Liver (tissue), 3 donors: ENCODE results near the gene YWHAE.

Source experiments
- ATF3 ChIP-seq: IDR thresholded peaks from 2 replicates; pipeline ENCODE4 v1.6.1; 2016; ENCODE audit warnings: antibody characterized with exemption
- CTCF ChIP-seq: fragments of 150-350 bp; IDR thresholded peaks from 2 replicates; pipeline ENCODE4 v1.5.1; 2017; ENCODE audit warnings: improper control_type of control experiment, low read depth, low read length; ENCODE audit not compliant: missing input control
- RAD21 ChIP-seq, 2 donors: IDR thresholded peaks; 2 replicates each; pipeline ENCODE4 v1.6.1; 2016; ENCODE audit warnings: antibody characterized with exemption in 2 of 2, mild to moderate bottlenecking in 2 of 2
- REST ChIP-seq: IDR thresholded peaks from 2 replicates; pipeline ENCODE4 v1.6.1; 2016; ENCODE audit warnings: antibody characterized with exemption, mild to moderate bottlenecking
- SP1 ChIP-seq: IDR thresholded peaks from 2 replicates; pipeline ENCODE4 v1.6.1; 2018; ENCODE audit warnings: antibody characterized with exemption, mild to moderate bottlenecking
- TAF1 ChIP-seq: conservative IDR thresholded peaks from 2 replicates; pipeline ENCODE4 v1.6.1; 2016; ENCODE audit warnings: antibody characterized with exemption, mild to moderate bottlenecking
- YY1 ChIP-seq: IDR thresholded peaks from 2 replicates; pipeline ENCODE4 v1.6.1; 2016; ENCODE audit warnings: antibody characterized with exemption, mild to moderate bottlenecking
- donor health status: healthy.
- donor health status: healthy.

DNA sequence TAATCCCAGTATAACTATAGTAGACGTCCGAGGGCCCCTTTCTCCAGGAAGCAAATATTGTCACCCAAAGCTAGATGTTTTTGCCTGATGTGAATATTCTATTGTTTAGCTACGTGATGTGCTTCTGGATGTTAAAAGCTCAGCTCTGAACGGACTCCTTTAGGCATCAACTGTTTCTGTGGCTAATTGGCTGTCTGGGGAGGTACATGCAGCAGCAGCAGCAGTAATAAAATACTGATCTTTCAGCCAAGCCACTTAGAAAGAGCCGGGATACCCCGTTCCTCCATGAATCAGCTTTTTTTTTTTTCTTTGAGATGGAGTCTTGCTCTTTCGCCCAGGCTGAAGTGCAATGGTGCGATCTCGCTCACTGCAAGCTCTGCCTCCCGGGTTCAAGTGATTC lies 77.5 kb downstream of the YWHAE start:
- no peak for TF ChIP-seq YY1
- TF ChIP-seq CTCF = no peak
- TF ChIP-seq ATF3 = no peak
- no peak for TF ChIP-seq RAD21 (IDR thresholded peaks at IDR 0.05)
- TF ChIP-seq TAF1 = no peak
- no peak for TF ChIP-seq SP1
- no peak for TF ChIP-seq REST
